Measurements from ENCODE around the gene PEDS1. TPM values are rescaled to one million over a fixed set of nuclear protein-coding genes. Genes with fewer than 3 reads are reported as not detected.
A peak's percentile ranks its signal among the peaks of the same experiment; 100 is the strongest.

PEDS1 gene
- total RNA-seq, 1 donor from 2014 or later = 25.5 TPM

DNA sequence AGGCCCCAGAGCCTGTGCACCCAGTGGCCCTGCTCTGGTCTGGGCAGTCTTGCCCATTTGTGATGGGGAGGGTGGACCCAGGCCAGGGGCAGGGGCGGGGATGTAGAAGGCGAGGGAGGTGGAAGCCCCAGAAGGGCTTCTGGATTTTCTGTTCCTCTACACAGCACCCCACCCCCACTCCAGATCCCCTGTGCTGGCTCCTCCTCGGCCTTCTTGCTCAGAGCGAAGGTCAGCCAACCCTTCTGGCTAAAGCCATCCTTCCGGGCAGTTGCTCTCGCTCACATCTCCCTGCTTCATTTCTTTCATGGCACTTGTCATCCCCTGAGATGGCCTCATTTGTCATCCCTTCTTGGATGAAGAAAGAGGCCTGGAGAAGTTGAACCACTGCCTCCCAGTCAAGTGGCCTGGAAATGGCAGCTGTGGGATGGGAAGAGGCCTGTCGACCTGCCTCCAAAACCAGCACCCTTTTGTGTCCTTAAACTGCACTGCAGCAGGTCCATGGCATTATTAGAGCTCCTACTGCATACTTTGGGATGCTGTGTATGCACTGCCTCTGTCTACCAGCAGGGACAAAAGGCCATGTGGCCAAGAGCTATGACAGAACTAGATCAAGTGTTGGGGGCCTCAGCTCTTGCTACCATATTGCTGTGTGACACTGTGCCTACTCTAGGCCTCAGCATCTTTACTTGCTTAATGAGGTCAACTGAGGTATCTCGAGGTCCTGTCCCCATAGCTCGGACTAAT, 19.9 kb downstream of the PEDS1 start:
- no peak overlapping the region for H3K4me3 ChIP-seq
- H3K9me3 ChIP-seq = no peaks in the 10 kb centered on the region
- no peak overlapping the region for H3K27ac ChIP-seq
- peaks cover 18% of the 10 kb centered on the region for H3K4me1 ChIP-seq
- no peak for DNase-seq (ENCODE audit: extremely low spot score in 2 of 2)
- H3K27me3 ChIP-seq = no peaks in the 10 kb centered on the region
- TF ChIP-seq, protein P1, sequence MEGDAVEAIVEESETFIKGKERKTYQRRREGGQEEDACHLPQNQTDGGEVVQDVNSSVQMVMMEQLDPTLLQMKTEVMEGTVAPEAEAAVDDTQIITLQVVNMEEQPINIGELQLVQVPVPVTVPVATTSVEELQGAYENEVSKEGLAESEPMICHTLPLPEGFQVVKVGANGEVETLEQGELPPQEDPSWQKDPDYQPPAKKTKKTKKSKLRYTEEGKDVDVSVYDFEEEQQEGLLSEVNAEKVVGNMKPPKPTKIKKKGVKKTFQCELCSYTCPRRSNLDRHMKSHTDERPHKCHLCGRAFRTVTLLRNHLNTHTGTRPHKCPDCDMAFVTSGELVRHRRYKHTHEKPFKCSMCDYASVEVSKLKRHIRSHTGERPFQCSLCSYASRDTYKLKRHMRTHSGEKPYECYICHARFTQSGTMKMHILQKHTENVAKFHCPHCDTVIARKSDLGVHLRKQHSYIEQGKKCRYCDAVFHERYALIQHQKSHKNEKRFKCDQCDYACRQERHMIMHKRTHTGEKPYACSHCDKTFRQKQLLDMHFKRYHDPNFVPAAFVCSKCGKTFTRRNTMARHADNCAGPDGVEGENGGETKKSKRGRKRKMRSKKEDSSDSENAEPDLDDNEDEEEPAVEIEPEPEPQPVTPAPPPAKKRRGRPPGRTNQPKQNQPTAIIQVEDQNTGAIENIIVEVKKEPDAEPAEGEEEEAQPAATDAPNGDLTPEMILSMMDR (IDR thresholded peaks at IDR 0.05) = no peak
- no peak for TF ChIP-seq POLR2AphosphoS5 (IDR thresholded peaks at IDR 0.05; ENCODE audit: insufficient read depth in 1 of 2, low read depth in 1 of 2)
- TF ChIP-seq POLR2A (IDR thresholded peaks at IDR 0.05) = no peak
- intact Hi-C loops (cut with DNase I) = no loop called here
- peaks cover 0 to 20% of the 10 kb centered on the region in 2 donors for H3K36me3 ChIP-seq

DNA sequence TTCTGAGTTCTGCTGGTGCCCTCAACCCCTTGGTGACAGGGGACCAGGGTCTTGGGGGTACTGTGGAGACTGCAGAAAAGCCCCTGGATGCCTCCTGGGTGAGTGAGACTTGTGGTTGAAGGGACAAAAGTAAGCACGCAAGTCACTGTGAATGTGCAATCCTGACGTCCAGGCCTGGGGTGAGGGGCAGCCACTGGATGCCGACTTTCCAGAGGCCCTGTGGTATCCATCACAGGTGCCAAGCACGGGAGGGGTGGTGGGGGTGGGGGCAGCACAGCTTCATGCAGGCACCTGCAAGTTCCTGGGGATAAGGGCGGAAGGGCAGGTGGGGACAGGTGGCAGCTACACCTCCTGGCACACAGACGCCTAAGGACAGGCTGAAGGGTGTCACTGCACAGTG, 20.5 kb downstream of the PEDS1 start:
- Histone ChIP-seq H3K27me3 (no peaks in the 10 kb centered on the region), H3K9me3 (no peaks in the 10 kb centered on the region), H3K4me3 (no peak overlapping the region), H3K36me3 (peaks cover 0 to 26% of the 10 kb centered on the region in 2 donors), H3K27ac (no peak overlapping the region), H3K4me1 (peaks cover 12% of the 10 kb centered on the region)
- no peak for DNase-seq (ENCODE audit: extremely low spot score in 2 of 2)
- intact Hi-C loops (cut with DNase I) = no loop called here
- TF ChIP-seq POLR2AphosphoS5 (IDR thresholded peaks at IDR 0.05; ENCODE audit: insufficient read depth in 1 of 2, low read depth in 1 of 2) (no peak), POLR2A (IDR thresholded peaks at IDR 0.05) (no peak)
- TF ChIP-seq, protein P1 (IDR thresholded peaks at IDR 0.05) = no peak

DNA sequence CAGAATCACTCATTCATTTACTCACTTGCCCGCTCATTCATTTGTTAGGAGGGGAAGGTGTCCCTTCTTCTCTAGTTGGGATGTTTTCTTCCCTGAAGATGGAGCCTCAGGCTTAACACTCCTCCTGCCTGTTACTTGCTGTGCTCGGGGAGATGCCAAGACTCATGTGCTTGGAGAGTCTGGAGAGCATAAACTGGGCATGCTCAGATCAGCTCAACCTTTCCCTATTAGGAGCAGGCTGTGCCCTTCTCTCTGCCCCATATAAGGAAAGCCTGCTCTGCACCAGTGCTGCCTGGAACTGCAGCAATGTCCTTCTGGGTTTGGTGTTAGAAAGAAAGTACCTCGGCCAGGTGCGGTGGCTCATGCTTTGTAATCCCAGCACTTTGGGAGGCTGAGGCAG, 22.5 kb downstream of the PEDS1 start:
- Histone ChIP-seq H3K27ac (peak overlapping the region; percentile 23), H3K4me1 (no peaks in the 10 kb centered on the region), H3K4me3 (no peak overlapping the region), H3K27me3 (no peaks in the 10 kb centered on the region), H3K36me3 (peaks cover 0 to 44% of the 10 kb centered on the region in 2 donors), H3K9me3 (no peaks in the 10 kb centered on the region)
- DNase-seq (ENCODE audit: extremely low spot score in 2 of 2) = no peak
- intact Hi-C loops (cut with DNase I) = no loop called here
- no peak for TF ChIP-seq POLR2AphosphoS5 (IDR thresholded peaks at IDR 0.05; ENCODE audit: insufficient read depth in 1 of 2, low read depth in 1 of 2)

DNA sequence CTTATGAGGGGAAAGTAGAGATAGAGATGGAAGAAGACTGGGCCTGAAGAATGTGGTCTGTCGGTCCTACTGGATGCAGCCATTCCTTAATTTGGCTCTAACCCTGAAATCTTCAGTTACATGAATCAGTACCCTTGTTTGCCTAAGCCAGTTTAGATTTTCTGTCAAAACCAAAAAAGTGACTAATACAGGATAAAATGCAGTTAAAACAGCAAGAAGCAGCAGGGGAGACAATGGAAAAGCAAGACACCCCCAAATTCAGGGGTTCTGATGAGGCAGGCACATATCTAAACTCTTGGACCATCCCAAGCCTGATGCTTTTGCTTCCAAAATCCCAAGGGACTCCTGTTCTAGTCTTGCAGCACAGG, 23.2 kb downstream of the PEDS1 start:
- intact Hi-C loops (cut with DNase I) = no loop called here
- DNase-seq (ENCODE audit: extremely low spot score in 2 of 2) = no peak
- Histone ChIP-seq H3K27ac (no peak overlapping the region), H3K9me3 (no peaks in the 10 kb centered on the region), H3K4me1 (no peaks in the 10 kb centered on the region), H3K36me3 (peaks cover 0 to 44% of the 10 kb centered on the region in 2 donors), H3K27me3 (no peaks in the 10 kb centered on the region), H3K4me3 (no peak overlapping the region)
- no peak for TF ChIP-seq POLR2AphosphoS5 (IDR thresholded peaks at IDR 0.05; ENCODE audit: insufficient read depth in 1 of 2, low read depth in 1 of 2)
- TF ChIP-seq, protein P1 (IDR thresholded peaks at IDR 0.05) = no peak
- no peak for TF ChIP-seq POLR2A (IDR thresholded peaks at IDR 0.05)

DNA sequence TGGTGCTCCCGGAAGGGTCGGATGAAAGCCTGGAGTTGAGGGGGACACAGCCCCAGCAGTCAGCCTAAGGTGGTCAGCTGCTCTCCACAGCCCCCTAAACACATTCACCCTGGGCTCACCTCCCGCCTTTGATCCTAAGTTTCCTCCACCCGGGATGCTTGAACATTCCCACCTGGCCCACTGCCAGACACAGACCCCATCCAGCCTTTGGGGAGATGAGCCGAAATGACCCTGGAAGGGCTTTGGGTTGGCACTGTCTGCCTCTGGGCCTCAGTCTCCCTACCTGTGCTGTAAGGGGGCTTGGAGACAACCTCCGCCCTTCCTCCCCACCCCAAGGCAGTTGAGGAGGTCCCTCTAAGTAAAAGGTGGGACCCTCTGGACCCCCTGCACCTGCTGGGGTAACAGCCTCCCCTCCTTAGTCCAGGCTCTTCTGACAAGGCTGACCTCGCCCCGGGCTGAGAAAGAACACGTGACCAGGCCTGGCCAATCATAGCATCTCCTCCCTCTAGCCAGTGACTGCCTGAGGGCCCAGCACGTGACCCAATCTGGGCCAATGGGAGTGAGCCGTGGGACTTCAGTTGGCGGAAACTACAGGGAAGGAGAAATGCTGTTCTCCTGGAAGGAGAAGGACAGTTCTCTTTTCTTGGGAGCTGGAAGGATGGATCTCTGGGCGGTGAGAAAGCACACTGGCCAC, 23.7 kb downstream of the PEDS1 start:
- no peak for DNase-seq (ENCODE audit: extremely low spot score in 2 of 2)
- Histone ChIP-seq H3K36me3 (peaks cover 0 to 49% of the 10 kb centered on the region in 2 donors), H3K4me1 (no peaks in the 10 kb centered on the region)

More for the DNA sequence above, 23.7 kb downstream of the PEDS1 start:
- Histone ChIP-seq H3K4me3 (no peak overlapping the region), H3K9me3 (no peaks in the 10 kb centered on the region), H3K27me3 (no peaks in the 10 kb centered on the region), H3K27ac (no peak overlapping the region)
- TF ChIP-seq POLR2AphosphoS5 (IDR thresholded peaks at IDR 0.05; ENCODE audit: insufficient read depth in 1 of 2, low read depth in 1 of 2) = no peak
- no peak for TF ChIP-seq POLR2A (IDR thresholded peaks at IDR 0.05)
- TF ChIP-seq, protein P1 (IDR thresholded peaks at IDR 0.05) = no peak
- intact Hi-C loops (cut with DNase I) = no loop called here

Data from vagina (tissue), 2 donors.